HUDEP-2 (cell line): ENCODE measurements around the gene CPNE4.
A peak's percentile ranks its signal among the peaks of the same experiment; 100 is the strongest.

ENCODE experiments used
- DNase-seq, 76 experiments: peaks; one replicate each; lab custom pipeline; 2025; ENCODE audit not compliant: unreplicated experiment in 76 of 76; lab: John Stamatoyannopoulos, UW

Gene CPNE4

DNA sequence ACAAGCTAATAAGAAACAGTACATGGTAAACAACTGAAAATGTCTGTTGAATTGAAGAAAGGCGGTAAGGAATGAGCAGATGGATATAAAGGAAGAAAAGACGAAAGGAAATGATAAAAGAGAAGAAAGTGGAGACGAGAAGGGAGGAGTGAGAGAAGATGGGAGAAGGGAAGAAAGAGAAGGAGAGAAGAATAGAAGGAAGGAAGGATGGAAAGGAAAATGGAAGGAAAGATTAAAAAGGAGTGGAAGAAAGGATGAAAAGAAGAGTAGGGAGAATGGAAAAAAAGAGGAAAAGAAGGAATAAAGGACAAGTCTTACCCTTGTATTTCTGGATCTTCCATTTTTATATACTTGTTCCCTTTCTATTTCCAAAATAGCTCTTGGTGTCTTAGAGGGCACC, 17.7 kb downstream of the CPNE4 start:
- DNase-seq, result no peak

- peak in 11 of 76 experiments; percentile 24 to 99 (median 81) for DNase-seq
These were observed 18.5 kb downstream of the CPNE4 start for GRCh38 chr3:132016061-132017041.

GRCh38 chr3:132014105-132014504, 20.7 kb downstream of the CPNE4 start:
- DNase-seq, result no peak

DNA sequence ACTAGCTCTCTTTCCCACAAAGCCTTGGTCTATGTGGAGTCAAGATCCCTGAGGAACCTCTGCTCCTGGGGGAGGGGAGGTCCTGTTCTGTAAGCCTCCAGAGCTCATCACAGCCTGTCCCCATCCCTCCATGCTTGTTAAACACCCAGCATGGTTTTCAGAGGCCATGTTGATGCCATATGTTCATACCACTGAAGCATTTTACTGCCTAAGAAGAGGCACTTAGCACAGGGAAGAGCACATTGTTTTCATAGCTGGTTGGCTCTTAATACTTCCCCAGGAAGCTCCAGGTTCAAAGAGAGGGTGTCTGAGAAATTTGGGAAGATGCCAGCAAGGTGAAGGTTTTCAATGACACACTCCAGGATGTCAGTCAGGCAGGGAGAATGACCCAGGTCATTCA, 25.6 kb downstream of the CPNE4 start:
- no peak for DNase-seq

- DNase-seq, result no peak
These were observed 26.0 kb downstream of the CPNE4 start for GRCh38 chr3:132008837-132009236.

GRCh38 chr3:132007617-132008016, 27.2 kb downstream of the CPNE4 start:
- no peak for DNase-seq

GRCh38 chr3:132006605-132007204, 28.1 kb downstream of the CPNE4 start:
- peak in 31 of 76 experiments; percentile 0 to 44 (median 12) for DNase-seq

DNA sequence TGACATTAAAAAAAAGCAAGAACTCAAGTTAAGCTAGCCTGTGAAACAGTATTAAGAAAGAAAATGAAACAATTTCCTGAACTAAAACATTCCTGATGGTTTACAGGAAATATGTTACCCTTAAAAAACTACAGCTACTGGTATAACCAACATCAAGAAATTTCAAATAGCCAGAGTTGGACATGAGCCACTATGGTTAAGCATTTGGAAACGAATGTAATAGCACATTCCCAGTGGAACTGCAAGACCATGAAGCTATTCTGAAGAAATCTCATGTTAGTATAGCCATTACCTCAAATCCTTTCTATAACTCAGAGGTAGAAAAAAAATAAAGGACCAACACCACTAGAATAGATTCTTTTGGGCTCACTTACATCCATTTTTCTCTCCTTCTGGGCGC, 30.2 kb downstream of the CPNE4 start:
- DNase-seq, result no peak

- no peak for DNase-seq
These were observed 31.1 kb downstream of the CPNE4 start for GRCh38 chr3:132003685-132004084.

DNA sequence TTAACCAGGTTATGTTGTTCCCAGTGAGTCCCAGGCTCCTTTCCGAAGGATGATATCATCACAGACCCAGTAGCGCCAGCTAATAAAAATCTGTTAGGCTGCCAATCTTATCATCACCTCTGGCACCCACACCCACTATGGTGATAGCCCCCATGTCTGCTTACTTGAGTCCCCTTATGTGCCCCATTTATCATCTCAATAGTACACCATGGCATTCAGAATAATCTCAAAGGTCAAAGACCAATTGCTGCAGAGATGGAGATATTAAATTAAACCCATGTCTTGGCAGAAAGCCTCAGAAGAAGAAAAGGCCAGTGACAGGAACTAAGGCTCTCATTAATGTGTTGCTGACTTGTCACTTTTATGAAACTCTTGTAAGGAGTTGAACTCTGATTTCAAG, 32.8 kb downstream of the CPNE4 start:
- no peak for DNase-seq

- no peak for DNase-seq
These were observed 33.8 kb downstream of the CPNE4 start for GRCh38 chr3:132001036-132001435.

DNA sequence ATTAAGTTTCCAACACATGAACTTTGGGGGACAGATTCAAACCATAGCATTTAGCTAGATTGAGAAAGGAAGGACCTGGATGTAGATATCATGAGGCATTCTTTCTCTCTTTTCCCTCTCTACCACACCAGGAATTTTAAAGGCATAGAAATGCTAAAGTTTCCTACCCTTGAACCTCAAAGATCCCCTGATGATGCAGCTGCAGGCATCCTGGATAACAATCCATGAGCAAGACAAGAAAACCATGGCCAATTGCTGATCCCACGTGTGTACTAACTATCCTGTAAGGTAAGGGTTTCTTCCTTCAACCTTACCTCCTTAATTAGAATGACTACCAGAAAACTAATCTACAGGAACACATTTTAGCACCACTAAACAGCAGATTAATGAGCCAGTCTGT, 36.8 kb downstream of the CPNE4 start:
- DNase-seq, result no peak

DNA sequence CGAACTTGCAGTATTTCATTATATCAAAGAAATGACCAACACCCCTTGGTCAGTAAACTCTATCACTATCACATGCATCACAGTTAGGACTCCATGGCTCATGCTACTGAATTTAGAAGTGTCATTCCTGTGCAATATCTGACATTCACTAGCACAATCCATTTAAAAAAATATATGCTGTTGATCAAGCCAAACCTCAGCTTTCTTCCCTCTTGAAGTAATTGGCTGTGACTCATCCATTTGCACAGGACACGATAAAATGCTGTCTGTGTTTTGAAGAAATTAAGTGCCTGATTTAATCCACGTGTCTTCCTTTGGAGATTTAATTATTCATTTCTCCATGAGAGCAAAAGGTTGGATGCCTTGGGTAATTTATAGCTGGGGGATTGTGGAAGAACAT, 38.9 kb downstream of the CPNE4 start:
- no peak for DNase-seq

GRCh38 chr3:131989318-131989717, 45.5 kb downstream of the CPNE4 start:
- no peak for DNase-seq

DNA sequence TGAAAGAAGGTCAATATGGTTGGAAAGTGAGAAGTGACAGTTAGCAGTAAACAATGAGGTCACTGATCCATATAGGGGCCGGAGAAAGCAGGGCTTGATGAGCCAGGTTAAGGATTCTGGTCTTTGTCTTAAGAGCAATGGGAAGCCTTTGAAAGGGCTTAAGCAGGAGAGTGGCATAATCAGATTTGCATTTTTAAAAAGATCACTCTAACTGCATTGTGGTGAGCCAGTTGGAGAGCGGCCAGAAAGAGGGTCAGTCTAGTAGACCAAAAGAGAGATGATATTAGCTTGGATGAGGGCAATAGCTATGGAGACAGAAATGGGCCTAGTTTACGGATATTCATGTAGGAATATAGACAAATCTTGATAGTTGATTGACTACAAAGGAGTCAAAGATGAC, 46.6 kb downstream of the CPNE4 start:
- DNase-seq, result no peak

- no peak for DNase-seq
These were observed 51.1 kb downstream of the CPNE4 start for GRCh38 chr3:131983689-131984088.

DNA sequence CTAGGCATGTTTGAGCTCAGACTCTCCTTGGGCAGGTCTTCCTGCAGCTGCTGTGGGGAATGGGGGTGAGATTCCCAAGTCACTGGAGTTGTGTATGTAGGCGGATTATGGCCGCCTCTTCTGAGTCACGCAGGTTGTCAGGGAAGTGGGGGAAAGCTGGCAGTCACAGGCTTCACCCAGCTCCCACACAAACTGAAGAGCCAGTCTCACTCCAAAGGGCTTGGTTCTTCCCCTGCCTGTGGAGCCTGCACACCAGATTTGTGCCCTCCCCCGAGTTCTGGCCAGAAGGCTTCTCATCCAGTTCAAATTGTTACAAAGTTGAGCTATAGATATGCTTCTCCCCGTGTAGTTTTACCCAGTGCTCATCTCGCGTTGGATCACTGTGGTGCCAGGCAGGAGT, 53.5 kb downstream of the CPNE4 start:
- DNase-seq, result no peak

DNA sequence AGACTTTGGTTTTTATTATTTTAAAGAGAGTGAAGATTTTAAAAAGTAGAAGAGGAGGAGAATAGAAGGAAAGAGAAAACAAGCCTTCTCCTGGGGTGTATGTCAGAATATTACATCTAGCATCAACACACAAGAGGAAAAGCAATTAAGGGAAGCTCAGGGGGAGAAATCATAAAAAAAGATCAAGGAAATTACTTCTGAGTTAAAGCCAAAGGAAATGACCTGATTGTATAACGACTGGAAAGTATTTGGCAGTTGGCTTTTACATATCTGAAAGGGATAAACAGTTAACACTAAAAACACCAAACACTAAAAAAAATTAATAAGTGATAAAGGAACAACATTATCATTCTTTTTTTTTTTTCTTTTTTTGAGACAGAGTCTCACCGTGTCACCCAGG, 58.4 kb downstream of the CPNE4 start:
- DNase-seq, result no peak

- no peak for DNase-seq
These were observed 59.8 kb downstream of the CPNE4 start for GRCh38 chr3:131975047-131975446.

DNA sequence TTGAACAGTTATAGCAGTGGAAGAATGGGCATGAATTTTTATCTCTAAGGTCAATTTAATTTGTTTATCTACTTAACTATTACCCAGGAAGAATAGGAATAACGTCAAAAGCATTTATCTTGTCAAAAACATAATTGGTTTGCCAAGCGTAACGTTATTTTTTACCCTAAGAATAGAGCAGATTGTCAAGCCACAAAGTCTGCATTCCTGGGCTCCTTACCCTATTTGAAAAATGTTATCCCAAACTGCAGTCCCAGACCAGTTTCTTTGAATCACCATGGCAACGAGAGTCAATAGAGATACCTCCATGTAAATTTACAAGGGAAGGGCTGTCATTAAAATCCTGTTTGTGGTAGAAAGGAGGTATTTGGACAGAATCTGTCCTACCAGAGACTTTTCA, 61.1 kb downstream of the CPNE4 start:
- no peak for DNase-seq

GRCh38 chr3:131972550-131972949, 62.3 kb downstream of the CPNE4 start:
- no peak for DNase-seq

DNA sequence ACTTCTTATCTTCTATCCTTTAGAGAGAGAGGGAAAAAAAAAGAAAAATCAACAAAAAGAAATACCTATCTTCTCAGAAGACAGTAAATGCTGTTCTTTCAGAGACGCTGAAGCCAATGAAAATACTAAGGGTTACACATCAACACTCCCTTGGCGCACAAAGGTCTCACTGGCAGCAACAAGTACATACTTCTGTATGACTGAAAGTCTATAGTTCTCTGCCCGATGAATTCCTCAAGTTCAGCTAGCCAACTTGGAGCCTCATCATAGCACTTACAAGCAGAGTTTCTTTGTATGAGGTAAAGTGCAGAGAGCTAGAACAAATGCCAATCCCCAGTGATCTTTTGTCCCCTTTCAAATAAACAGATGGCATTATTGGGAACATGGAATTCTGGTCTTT, 62.7 kb downstream of the CPNE4 start:
- DNase-seq, result no peak
